Activated CD4-positive, alpha-beta memory T cell treated with anti-CD3 and anti-CD28 coated beads, Interleukin-2, amount 10 ng/mL, durations not matched to agents 7 days and 5 days (primary cell): Measurements from ENCODE around the gene TNNI3K. TPM values are rescaled to one million over a fixed set of nuclear protein-coding genes. Genes with fewer than 3 reads are reported as not detected.

ENCODE experiments used
- CTCF ChIA-PET: fragments of 350-600 bp; sonication (Branson Sonifier 250); formaldehyde crosslinking; loops from one replicate; lab custom pipeline; 2021; ENCODE audit warnings: antibody characterized with exemption, inconsistent platforms; lab: Charles Lee
- POLR2A ChIA-PET: fragments of 350-600 bp; sonication (Branson Sonifier 250); formaldehyde crosslinking; loops from one replicate; lab custom pipeline; 2021; ENCODE audit warnings: antibody characterized with exemption; lab: Charles Lee
- DNase-seq: peaks from one replicate; pipeline ENCODE4 v3.0.0-alpha.2; 2020
- H3K27ac Mint-ChIP-seq: one replicate; pipeline ENCODE4 v1.8.0; 2021; ENCODE audit warnings: mild to moderate bottlenecking, mixed read lengths
- H3K27me3 Mint-ChIP-seq: one replicate; pipeline ENCODE4 v1.8.0; 2021; ENCODE audit warnings: mixed read lengths
- H3K36me3 Mint-ChIP-seq: one replicate; pipeline ENCODE4 v1.8.0; 2021; ENCODE audit warnings: low read depth, mixed read lengths
- H3K4me1 Mint-ChIP-seq: one replicate; pipeline ENCODE4 v1.8.0; 2021; ENCODE audit warnings: mixed read lengths
- H3K4me3 Mint-ChIP-seq: one replicate; pipeline ENCODE4 v1.8.0; 2021; ENCODE audit warnings: mild to moderate bottlenecking, mixed read lengths
- H3K9me3 Mint-ChIP-seq: one replicate; pipeline ENCODE4 v1.8.0; 2021; ENCODE audit warnings: mixed read lengths
- total RNA-seq, 2 experiments: library from RNA; stranded (reverse); gene quantifications; one replicate each; pipeline ENCODE4 v1.2.3, GENCODE V29; 2021

TNNI3K gene
- total RNA-seq, 2 experiments from 2014 or later = 0.43 TPM; not detected in 1

GRCh38 chr1:74548961-74549750 is 314.0 kb downstream of the TNNI3K start:
- POLR2A ChIA-PET = no interaction called here
- CTCF ChIA-PET = no interaction called here

DNA sequence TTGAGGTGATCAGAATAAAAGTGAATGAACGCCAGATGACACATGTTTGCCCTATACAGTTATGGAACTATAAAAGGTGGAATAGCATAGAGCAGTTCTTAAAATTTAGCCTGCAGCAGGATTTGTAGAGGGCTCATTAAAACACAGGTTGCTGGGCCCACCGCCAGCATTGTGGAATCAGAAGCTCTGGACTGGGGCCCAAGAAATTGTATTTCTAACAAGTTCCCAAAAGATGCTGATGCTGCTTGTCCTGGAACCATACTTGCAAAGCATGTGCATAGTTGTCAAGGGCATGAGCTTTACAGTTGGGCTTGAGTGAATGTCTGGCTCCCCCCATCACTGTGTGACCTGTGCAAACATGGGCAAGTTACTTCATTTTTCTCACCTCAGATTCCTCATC is 314.7 kb downstream of the TNNI3K start:
- no peaks in the 10 kb centered on the region for H3K4me1 Mint-ChIP-seq
- H3K27me3 Mint-ChIP-seq = no peaks in the 10 kb centered on the region
- no peaks in the 10 kb centered on the region for H3K36me3 Mint-ChIP-seq
- no peaks in the 10 kb centered on the region for H3K9me3 Mint-ChIP-seq
- no peak overlapping the region for H3K4me3 Mint-ChIP-seq
- no peak overlapping the region for H3K27ac Mint-ChIP-seq
- no peak for DNase-seq
- CTCF ChIA-PET = no interaction called here
- POLR2A ChIA-PET = no interaction called here

More at GRCh38 chr1:74548961-74549750, 314.0 kb downstream of the TNNI3K start:
- no peak overlapping the region for H3K4me3 Mint-ChIP-seq
- H3K4me1 Mint-ChIP-seq = no peaks in the 10 kb centered on the region
- DNase-seq = no peak
- H3K9me3 Mint-ChIP-seq = no peaks in the 10 kb centered on the region
- H3K27ac Mint-ChIP-seq = no peak overlapping the region
- H3K27me3 Mint-ChIP-seq = no peaks in the 10 kb centered on the region
- H3K36me3 Mint-ChIP-seq = no peaks in the 10 kb centered on the region

- H3K27me3 Mint-ChIP-seq = peaks cover 6% of the 10 kb centered on the region
- no peaks in the 10 kb centered on the region for H3K4me1 Mint-ChIP-seq
- no peak for DNase-seq
- ChIA-PET CTCF (no interaction called here), POLR2A (no interaction called here)
- H3K4me3 Mint-ChIP-seq = no peak overlapping the region
- H3K9me3 Mint-ChIP-seq = no peaks in the 10 kb centered on the region
- H3K36me3 Mint-ChIP-seq = no peaks in the 10 kb centered on the region
- H3K27ac Mint-ChIP-seq = no peak overlapping the region
These were observed 335.8 kb downstream of the TNNI3K start for GRCh38 chr1:74570797-74571492.

GRCh38 chr1:74571493-74571800 is 336.3 kb downstream of the TNNI3K start:
- no peak overlapping the region for H3K27ac Mint-ChIP-seq
- DNase-seq = no peak
- POLR2A ChIA-PET = no interaction called here
- H3K9me3 Mint-ChIP-seq = no peaks in the 10 kb centered on the region
- peaks cover 6% of the 10 kb centered on the region for H3K27me3 Mint-ChIP-seq
- H3K4me1 Mint-ChIP-seq = no peaks in the 10 kb centered on the region
- CTCF ChIA-PET = no interaction called here
- H3K4me3 Mint-ChIP-seq = no peak overlapping the region
- H3K36me3 Mint-ChIP-seq = no peaks in the 10 kb centered on the region

DNA sequence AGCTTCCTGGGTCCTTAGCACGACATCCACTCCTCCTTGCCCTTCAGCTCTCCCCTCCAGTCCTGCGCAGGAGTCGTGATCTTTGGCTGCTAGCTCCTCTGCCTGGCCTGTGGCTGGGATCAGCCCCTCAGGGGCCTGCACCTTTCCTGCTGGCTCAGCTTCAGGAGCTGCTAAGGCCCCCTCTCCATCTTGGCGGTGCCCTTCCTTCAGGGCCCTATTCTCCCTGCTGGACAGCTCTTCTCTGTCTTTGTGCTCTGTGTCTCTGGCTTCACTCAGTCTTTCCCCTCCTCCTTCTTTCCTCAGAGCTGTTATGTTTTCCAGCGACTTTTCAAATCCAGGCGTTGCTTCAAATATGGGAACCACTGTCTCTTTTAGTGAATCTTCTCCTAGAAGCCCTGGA is 336.7 kb downstream of the TNNI3K start:
- Mint-ChIP-seq H3K36me3 (no peaks in the 10 kb centered on the region), H3K4me1 (no peaks in the 10 kb centered on the region), H3K4me3 (no peak overlapping the region), H3K9me3 (no peaks in the 10 kb centered on the region), H3K27ac (no peak overlapping the region), H3K27me3 (peaks cover 6% of the 10 kb centered on the region)
- ChIA-PET CTCF (no interaction called here), POLR2A (no interaction called here)
- no peak for DNase-seq

- H3K27me3 Mint-ChIP-seq = peaks cover 9% of the 10 kb centered on the region
- POLR2A ChIA-PET = no interaction called here
- H3K4me3 Mint-ChIP-seq = no peak overlapping the region
- CTCF ChIA-PET = no interaction called here
- no peak overlapping the region for H3K27ac Mint-ChIP-seq
- H3K9me3 Mint-ChIP-seq = no peaks in the 10 kb centered on the region
- H3K4me1 Mint-ChIP-seq = peaks cover 5% of the 10 kb centered on the region
- DNase-seq = no peak
- H3K36me3 Mint-ChIP-seq = no peaks in the 10 kb centered on the region
These were observed 342.9 kb downstream of the TNNI3K start for GRCh38 chr1:74578101-74578500.

DNA sequence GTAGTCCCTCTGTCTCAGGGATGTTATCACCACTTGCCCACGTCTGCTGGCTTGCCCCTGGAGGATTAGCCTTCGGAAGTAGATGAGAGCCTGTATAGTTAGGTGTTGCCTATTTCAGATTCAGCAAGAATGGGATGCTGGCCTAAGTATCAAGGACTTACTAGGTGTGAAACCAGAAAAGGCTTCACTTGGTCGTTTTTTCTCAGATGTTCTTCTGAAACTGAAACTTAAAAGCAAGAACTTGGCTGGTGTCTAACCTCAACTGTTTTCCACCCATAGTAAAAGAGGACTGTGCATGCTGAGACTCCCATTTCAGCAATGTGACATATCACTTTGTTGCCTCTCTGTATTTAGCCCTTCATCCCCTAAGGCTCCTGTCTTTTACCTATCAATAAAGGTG is 344.2 kb downstream of the TNNI3K start:
- CTCF ChIA-PET = no interaction called here

DNA sequence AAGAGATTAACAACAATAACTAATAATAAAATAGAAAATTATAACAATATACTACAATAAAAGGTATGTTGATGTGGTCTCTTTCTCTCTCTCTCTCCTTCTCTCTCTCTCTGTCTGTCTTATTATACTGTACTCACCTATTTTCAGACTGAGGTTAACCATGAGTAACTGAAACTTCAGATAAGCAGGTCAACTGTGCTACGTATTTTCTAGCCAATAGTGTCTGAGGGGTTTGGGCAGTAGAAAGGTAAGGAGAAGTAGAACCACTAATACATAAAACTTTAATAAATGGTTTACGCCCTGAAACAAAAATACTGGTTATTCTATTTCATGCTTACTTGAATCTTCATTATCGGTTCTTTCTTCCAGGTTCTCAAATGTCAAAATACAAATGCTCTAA is 348.2 kb downstream of the TNNI3K start:
- no peak for DNase-seq
- Mint-ChIP-seq H3K4me3 (no peak overlapping the region), H3K36me3 (no peaks in the 10 kb centered on the region)

More for the DNA sequence above, 344.2 kb downstream of the TNNI3K start:
- no peak for DNase-seq
- Mint-ChIP-seq H3K27ac (no peak overlapping the region), H3K9me3 (no peaks in the 10 kb centered on the region), H3K4me3 (no peak overlapping the region), H3K36me3 (no peaks in the 10 kb centered on the region), H3K4me1 (peaks cover 5% of the 10 kb centered on the region), H3K27me3 (peaks cover 8% of the 10 kb centered on the region)
- POLR2A ChIA-PET = no interaction called here

DNA sequence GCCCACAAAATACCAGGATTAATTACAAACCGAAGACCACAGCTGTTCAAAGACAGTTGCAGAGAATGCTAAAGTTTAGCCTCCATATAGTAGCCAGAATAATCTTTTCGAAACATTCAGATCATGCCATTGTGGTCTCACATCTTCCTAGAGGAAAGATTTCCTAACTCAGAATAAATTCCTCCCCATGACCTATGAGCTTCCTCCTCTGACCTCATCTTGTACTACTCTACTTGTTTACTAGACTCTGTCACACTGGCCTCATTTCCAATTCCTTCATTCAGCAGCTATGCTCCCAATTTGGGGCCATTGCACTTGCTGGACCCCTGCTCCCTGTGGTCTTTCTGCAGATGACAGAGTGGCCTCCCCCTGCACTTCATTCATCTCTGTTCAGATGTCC is 349.0 kb downstream of the TNNI3K start:
- peaks cover 8% of the 10 kb centered on the region for H3K4me1 Mint-ChIP-seq
- no peak overlapping the region for H3K4me3 Mint-ChIP-seq
- no peaks in the 10 kb centered on the region for H3K36me3 Mint-ChIP-seq
- H3K9me3 Mint-ChIP-seq = no peaks in the 10 kb centered on the region
- no peak for DNase-seq
- POLR2A ChIA-PET = no interaction called here
- peaks cover 7% of the 10 kb centered on the region for H3K27me3 Mint-ChIP-seq
- CTCF ChIA-PET = no interaction called here
- H3K27ac Mint-ChIP-seq = no peak overlapping the region

More for the DNA sequence above, 348.2 kb downstream of the TNNI3K start:
- POLR2A ChIA-PET = no interaction called here
- H3K27me3 Mint-ChIP-seq = peaks cover 7% of the 10 kb centered on the region
- peaks cover 8% of the 10 kb centered on the region for H3K4me1 Mint-ChIP-seq
- H3K27ac Mint-ChIP-seq = no peak overlapping the region
- CTCF ChIA-PET = no interaction called here
- no peaks in the 10 kb centered on the region for H3K9me3 Mint-ChIP-seq

DNA sequence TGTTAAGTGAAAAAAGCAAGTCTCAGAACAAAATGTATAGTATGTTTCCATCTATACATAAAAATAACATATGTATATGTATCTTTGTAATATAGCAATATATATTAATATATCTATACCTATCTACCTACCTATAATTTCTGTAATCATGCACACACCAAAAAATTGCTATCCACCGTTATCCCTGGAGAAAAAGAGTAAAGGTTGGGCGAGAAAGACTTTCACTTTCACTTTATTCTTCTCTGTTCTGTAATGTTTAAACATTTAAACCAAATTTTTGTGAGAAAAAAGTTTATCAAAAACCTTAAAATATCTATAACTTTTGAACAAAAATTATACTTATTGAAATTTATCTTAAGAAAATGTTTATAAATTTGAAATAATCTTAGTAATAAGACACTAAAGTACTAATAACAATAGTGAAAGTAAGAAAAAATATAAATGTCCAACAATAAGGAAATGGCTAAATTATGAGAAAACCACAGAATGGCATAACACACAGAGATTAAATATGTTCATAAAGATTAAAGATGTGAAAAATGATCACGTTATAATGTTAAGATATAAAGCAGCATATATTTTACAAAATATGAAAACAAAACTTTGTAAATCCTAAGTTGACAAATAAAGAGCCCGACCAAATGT is 351.2 kb downstream of the TNNI3K start:
- DNase-seq = no peak
- Mint-ChIP-seq H3K27ac (no peak overlapping the region), H3K27me3 (peaks cover 6% of the 10 kb centered on the region), H3K4me3 (peak overlapping the region; percentile 40), H3K9me3 (no peaks in the 10 kb centered on the region), H3K36me3 (no peaks in the 10 kb centered on the region), H3K4me1 (peaks cover 4% of the 10 kb centered on the region)
- ChIA-PET CTCF (no interaction called here), POLR2A (no interaction called here)

GRCh38 chr1:74587888-74588287 is 352.7 kb downstream of the TNNI3K start:
- ChIA-PET CTCF (no interaction called here), POLR2A (no interaction called here)
- Mint-ChIP-seq H3K27ac (no peak overlapping the region), H3K27me3 (peaks cover 5% of the 10 kb centered on the region), H3K4me3 (no peak overlapping the region), H3K9me3 (no peaks in the 10 kb centered on the region), H3K4me1 (peaks cover 4% of the 10 kb centered on the region), H3K36me3 (no peaks in the 10 kb centered on the region)
- DNase-seq = no peak

GRCh38 chr1:74590288-74590687 is 355.1 kb downstream of the TNNI3K start:
- Mint-ChIP-seq H3K4me1 (peaks cover 4% of the 10 kb centered on the region), H3K4me3 (no peak overlapping the region), H3K36me3 (no peaks in the 10 kb centered on the region), H3K9me3 (no peaks in the 10 kb centered on the region), H3K27me3 (no peaks in the 10 kb centered on the region), H3K27ac (no peak overlapping the region)
- POLR2A ChIA-PET = no interaction called here
- no peak for DNase-seq
- CTCF ChIA-PET = no interaction called here

DNA sequence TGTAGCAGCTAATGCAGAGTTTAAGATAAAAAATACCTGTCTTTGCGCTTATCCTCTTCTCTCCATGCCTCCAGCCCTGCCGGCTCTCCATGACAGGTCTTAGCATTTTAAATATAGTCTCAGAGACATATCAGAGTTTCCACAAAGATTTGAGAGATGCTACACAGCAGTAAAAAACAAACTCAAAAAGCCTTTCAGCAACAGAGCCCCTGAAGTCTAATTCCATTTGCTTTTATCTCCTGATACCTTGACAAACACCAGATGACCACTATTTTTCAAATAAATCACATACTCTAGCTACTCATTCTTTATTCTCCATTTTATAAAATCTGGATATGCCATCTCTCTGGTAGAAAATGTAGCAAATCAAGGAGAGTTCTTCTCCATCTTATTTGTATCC is 356.8 kb downstream of the TNNI3K start:
- no peaks in the 10 kb centered on the region for H3K36me3 Mint-ChIP-seq
- ChIA-PET CTCF (interaction anchor here (0.9 kb wide), 1 partner anchor 141 kb away, joined by 3 read pairs; no protein-coding TSS in a partner anchor), POLR2A (no interaction called here)
- H3K27ac Mint-ChIP-seq = no peak overlapping the region
- peaks cover 3% of the 10 kb centered on the region for H3K27me3 Mint-ChIP-seq
- no peaks in the 10 kb centered on the region for H3K9me3 Mint-ChIP-seq
- no peaks in the 10 kb centered on the region for H3K4me1 Mint-ChIP-seq
- DNase-seq = no peak
- H3K4me3 Mint-ChIP-seq = no peak overlapping the region
